BLaER1 (cell line): ENCODE results near the gene TMEM108.

Experiments used
- H3K27ac ChIP-seq: shearing (Covaris generic); formaldehyde crosslinking; 2 replicates; pipeline ENCODE4 v1.8.1; 2022
- H3K27me3 ChIP-seq: shearing (Covaris generic); formaldehyde crosslinking; 2 replicates; pipeline ENCODE4 v1.8.1; 2022
- H3K36me3 ChIP-seq: shearing (Covaris generic); formaldehyde crosslinking; 2 replicates; pipeline ENCODE4 v1.8.1; 2022
- H3K4me1 ChIP-seq: shearing (Covaris generic); formaldehyde crosslinking; 2 replicates; pipeline ENCODE4 v1.8.1; 2022
- H3K4me2 ChIP-seq: shearing (Covaris generic); formaldehyde crosslinking; 2 replicates; pipeline ENCODE4 v1.8.1; 2022
- H3K4me3 ChIP-seq: shearing (Covaris generic); formaldehyde crosslinking; 2 replicates; pipeline ENCODE4 v1.8.1; 2022
- H3K9ac ChIP-seq: shearing (Covaris generic); formaldehyde crosslinking; 2 replicates; pipeline ENCODE4 v1.8.1; 2022
- H3K9me3 ChIP-seq: shearing (Covaris generic); formaldehyde crosslinking; 2 replicates; pipeline ENCODE4 v1.8.1; 2022
- H4K20me1 ChIP-seq: shearing (Covaris generic); formaldehyde crosslinking; 2 replicates; pipeline ENCODE4 v1.8.1; 2022
- Cebpa-rat ChIP-seq: shearing (Covaris generic); IDR thresholded peaks from 2 replicates; pipeline ENCODE4 v1.8.1; 2022

TMEM108 gene

GRCh38 chr3:133171831-133172230, 133.6 kb downstream of the TMEM108 start:
- Histone ChIP-seq H4K20me1 (no peaks in the 10 kb centered on the region), H3K9me3 (peaks cover 25% of the 10 kb centered on the region), H3K4me1 (peaks cover 7% of the 10 kb centered on the region), H3K9ac (no peak overlapping the region), H3K27ac (no peak overlapping the region), H3K36me3 (no peaks in the 10 kb centered on the region), H3K4me2 (no peak overlapping the region), H3K4me3 (no peak overlapping the region), H3K27me3 (no peaks in the 10 kb centered on the region)
- TF ChIP-seq Cebpa-rat, result no peak

- Histone ChIP-seq H3K4me1 (no peaks in the 10 kb centered on the region), H3K4me2 (no peak overlapping the region), H3K9me3 (no peaks in the 10 kb centered on the region), H3K27ac (no peak overlapping the region), H4K20me1 (no peaks in the 10 kb centered on the region), H3K27me3 (no peaks in the 10 kb centered on the region), H3K4me3 (no peak overlapping the region), H3K36me3 (no peaks in the 10 kb centered on the region), H3K9ac (no peak overlapping the region)
- TF ChIP-seq Cebpa-rat, result no peak
These were observed 143.4 kb downstream of the TMEM108 start for GRCh38 chr3:133181392-133182150.

- Histone ChIP-seq H3K27ac (no peak overlapping the region), H3K36me3 (no peaks in the 10 kb centered on the region), H3K27me3 (no peaks in the 10 kb centered on the region), H3K4me2 (no peak overlapping the region), H3K4me1 (no peaks in the 10 kb centered on the region), H4K20me1 (no peaks in the 10 kb centered on the region), H3K9ac (no peak overlapping the region), H3K9me3 (no peaks in the 10 kb centered on the region), H3K4me3 (no peak overlapping the region)
- no peak for TF ChIP-seq Cebpa-rat
These were observed 149.7 kb downstream of the TMEM108 start for GRCh38 chr3:133187870-133188379.

GRCh38 chr3:133188996-133189395, 150.8 kb downstream of the TMEM108 start:
- no peak overlapping the region for H3K4me2 ChIP-seq
- no peaks in the 10 kb centered on the region for H3K27me3 ChIP-seq
- H4K20me1 ChIP-seq, result no peaks in the 10 kb centered on the region
- H3K4me3 ChIP-seq, result no peak overlapping the region
- no peaks in the 10 kb centered on the region for H3K4me1 ChIP-seq
- H3K9me3 ChIP-seq, result no peaks in the 10 kb centered on the region
- H3K9ac ChIP-seq, result no peak overlapping the region
- no peak for TF ChIP-seq Cebpa-rat
- H3K36me3 ChIP-seq, result no peaks in the 10 kb centered on the region
- no peak overlapping the region for H3K27ac ChIP-seq

- Histone ChIP-seq H3K36me3 (no peaks in the 10 kb centered on the region), H4K20me1 (no peaks in the 10 kb centered on the region), H3K27ac (no peak overlapping the region), H3K4me3 (no peak overlapping the region), H3K27me3 (no peaks in the 10 kb centered on the region), H3K9ac (no peak overlapping the region), H3K9me3 (no peaks in the 10 kb centered on the region), H3K4me1 (no peaks in the 10 kb centered on the region), H3K4me2 (no peak overlapping the region)
- TF ChIP-seq Cebpa-rat, result no peak
These were observed 151.7 kb downstream of the TMEM108 start for GRCh38 chr3:133189893-133190292.

GRCh38 chr3:133191818-133192217, 153.6 kb downstream of the TMEM108 start:
- Histone ChIP-seq H3K27ac (no peak overlapping the region), H3K27me3 (no peaks in the 10 kb centered on the region), H3K36me3 (no peaks in the 10 kb centered on the region), H4K20me1 (no peaks in the 10 kb centered on the region), H3K9ac (no peak overlapping the region), H3K4me1 (no peaks in the 10 kb centered on the region), H3K9me3 (no peaks in the 10 kb centered on the region), H3K4me3 (no peak overlapping the region), H3K4me2 (no peak overlapping the region)
- TF ChIP-seq Cebpa-rat, result no peak

- no peaks in the 10 kb centered on the region for H3K4me1 ChIP-seq
- no peaks in the 10 kb centered on the region for H3K27me3 ChIP-seq
- H3K27ac ChIP-seq, result no peak overlapping the region
- H3K4me3 ChIP-seq, result no peak overlapping the region
- H3K36me3 ChIP-seq, result no peaks in the 10 kb centered on the region
- no peak overlapping the region for H3K4me2 ChIP-seq
- TF ChIP-seq Cebpa-rat, result no peak
- H3K9me3 ChIP-seq, result no peaks in the 10 kb centered on the region
- H4K20me1 ChIP-seq, result no peaks in the 10 kb centered on the region
- no peak overlapping the region for H3K9ac ChIP-seq
These were observed 154.3 kb downstream of the TMEM108 start for GRCh38 chr3:133192363-133192945.

GRCh38 chr3:133192967-133193366, 154.8 kb downstream of the TMEM108 start:
- Histone ChIP-seq H3K9me3 (no peaks in the 10 kb centered on the region), H4K20me1 (no peaks in the 10 kb centered on the region), H3K9ac (no peak overlapping the region), H3K4me1 (no peaks in the 10 kb centered on the region), H3K4me3 (no peak overlapping the region), H3K27me3 (no peaks in the 10 kb centered on the region), H3K4me2 (no peak overlapping the region), H3K27ac (no peak overlapping the region), H3K36me3 (no peaks in the 10 kb centered on the region)
- no peak for TF ChIP-seq Cebpa-rat

GRCh38 chr3:133196527-133196926, 158.3 kb downstream of the TMEM108 start:
- Histone ChIP-seq H3K27ac (no peak overlapping the region), H3K9ac (no peak overlapping the region), H3K27me3 (no peaks in the 10 kb centered on the region), H3K4me1 (no peaks in the 10 kb centered on the region), H4K20me1 (no peaks in the 10 kb centered on the region), H3K9me3 (peaks cover 6% of the 10 kb centered on the region; the same call in 1 of the 2 replicates), H3K4me2 (no peak overlapping the region), H3K36me3 (no peaks in the 10 kb centered on the region), H3K4me3 (no peak overlapping the region)
- no peak for TF ChIP-seq Cebpa-rat

GRCh38 chr3:133197619-133198018, 159.4 kb downstream of the TMEM108 start:
- no peaks in the 10 kb centered on the region for H4K20me1 ChIP-seq
- no peak for TF ChIP-seq Cebpa-rat
- H3K9me3 ChIP-seq, result peaks cover 6% of the 10 kb centered on the region; the same call in 1 of the 2 replicates
- no peaks in the 10 kb centered on the region for H3K27me3 ChIP-seq
- H3K4me1 ChIP-seq, result no peaks in the 10 kb centered on the region
- H3K9ac ChIP-seq, result no peak overlapping the region
- H3K4me3 ChIP-seq, result no peak overlapping the region
- no peaks in the 10 kb centered on the region for H3K36me3 ChIP-seq
- no peak overlapping the region for H3K4me2 ChIP-seq
- no peak overlapping the region for H3K27ac ChIP-seq
